ENCODE results near the gene SNTA1. TPM values are rescaled to one million over a fixed set of nuclear protein-coding genes. Genes with fewer than 3 reads are reported as not detected.
A peak's percentile ranks its signal among the peaks of the same experiment; 100 is the strongest.

The SNTA1 gene
- total and polyA plus RNA-seq, 2 of the 13 experiments (the other 11 are each of a cell fraction or from before 2014, with no cell fraction given): 16.4 to 18.3 TPM

DNA sequence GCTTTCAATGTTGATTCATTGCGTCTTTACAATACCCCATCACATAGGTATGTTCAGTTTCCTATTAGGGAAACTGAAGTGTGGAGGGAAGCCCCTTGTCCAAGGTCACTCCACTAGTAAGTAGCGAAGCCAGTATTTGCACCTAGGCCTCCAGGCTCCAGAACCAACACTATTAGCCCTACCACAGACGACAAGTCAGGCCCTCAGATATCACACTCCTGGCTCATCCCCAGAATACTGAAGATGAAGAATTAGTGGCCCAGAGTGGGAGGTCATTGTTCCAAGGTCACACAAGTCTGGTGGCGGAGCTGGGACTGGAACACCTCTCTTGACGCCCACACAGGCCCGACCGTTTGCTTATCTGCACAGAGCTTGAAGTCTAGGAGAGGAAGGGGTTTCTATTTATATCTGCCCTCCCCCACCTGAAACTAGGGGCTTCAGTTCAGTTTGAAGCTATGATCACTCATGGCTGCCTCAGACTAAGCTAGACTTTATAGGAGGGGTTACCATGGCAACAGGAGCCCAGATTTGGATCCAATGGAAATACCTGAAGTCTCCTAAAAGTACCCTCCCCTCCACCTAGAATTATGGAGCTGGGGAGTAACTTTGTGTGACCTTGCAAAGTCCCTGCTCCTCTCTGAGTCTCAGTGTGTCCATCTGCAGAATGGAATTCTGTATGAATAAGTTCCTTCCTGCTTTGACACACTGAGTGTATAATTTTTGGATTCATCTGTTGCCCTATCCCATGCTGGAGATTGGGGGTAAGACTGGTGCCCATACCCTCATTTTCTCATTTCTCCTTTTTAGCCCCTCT is 2.2 kb downstream of the SNTA1 start (continued):
- TF ChIP-seq ZNF354B (CRISPR knock-in tag; IDR thresholded peaks at IDR 0.05): 0 out of 2 replicates have a peak, but pooled peaks have one; percentile 30
- peak; percentile 59 for TF ChIP-seq ZFX (CRISPR knock-in tag; IDR thresholded peaks at IDR 0.05; ENCODE audit: low read depth)
- TF ChIP-seq ZNF468 (CRISPR knock-in tag; IDR thresholded peaks at IDR 0.05): no peak
- peak; percentile 64; the same call in 1 of the 2 replicates for TF ChIP-seq TARDBP (CRISPR knock-in tag; IDR thresholded peaks at IDR 0.05)
- TF ChIP-seq, protein P1, sequence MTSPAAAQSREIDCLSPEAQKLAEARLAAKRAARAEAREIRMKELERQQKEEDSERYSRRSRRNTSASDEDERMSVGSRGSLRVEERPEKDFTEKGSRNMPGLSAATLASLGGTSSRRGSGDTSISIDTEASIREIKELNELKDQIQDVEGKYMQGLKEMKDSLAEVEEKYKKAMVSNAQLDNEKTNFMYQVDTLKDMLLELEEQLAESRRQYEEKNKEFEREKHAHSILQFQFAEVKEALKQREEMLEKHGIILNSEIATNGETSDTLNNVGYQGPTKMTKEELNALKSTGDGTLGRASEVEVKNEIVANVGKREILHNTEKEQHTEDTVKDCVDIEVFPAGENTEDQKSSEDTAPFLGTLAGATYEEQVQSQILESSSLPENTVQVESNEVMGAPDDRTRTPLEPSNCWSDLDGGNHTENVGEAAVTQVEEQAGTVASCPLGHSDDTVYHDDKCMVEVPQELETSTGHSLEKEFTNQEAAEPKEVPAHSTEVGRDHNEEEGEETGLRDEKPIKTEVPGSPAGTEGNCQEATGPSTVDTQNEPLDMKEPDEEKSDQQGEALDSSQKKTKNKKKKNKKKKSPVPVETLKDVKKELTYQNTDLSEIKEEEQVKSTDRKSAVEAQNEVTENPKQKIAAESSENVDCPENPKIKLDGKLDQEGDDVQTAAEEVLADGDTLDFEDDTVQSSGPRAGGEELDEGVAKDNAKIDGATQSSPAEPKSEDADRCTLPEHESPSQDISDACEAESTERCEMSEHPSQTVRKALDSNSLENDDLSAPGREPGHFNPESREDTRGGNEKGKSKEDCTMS (CRISPR knock-in tag; conservative IDR thresholded peaks at IDR 0.05): no peak
- no peak for TF ChIP-seq JUN (CRISPR knock-in tag; IDR thresholded peaks at IDR 0.05)
- TF ChIP-seq MLLT10 (CRISPR knock-in tag; IDR thresholded peaks at IDR 0.05): no peak
- peak; percentile 64; the same call in 1 of the 2 replicates for TF ChIP-seq BORCS8-MEF2B (CRISPR knock-in tag; IDR thresholded peaks at IDR 0.05)
- no peak for TF ChIP-seq TMF1 (CRISPR knock-in tag; IDR thresholded peaks at IDR 0.05; ENCODE audit: low read depth)
- TF ChIP-seq HBP1 (CRISPR knock-in tag; IDR thresholded peaks at IDR 0.05; ENCODE audit: low read depth): no peak
- TF ChIP-seq RFX1 (IDR thresholded peaks at IDR 0.05): peak; percentile 78
- no peak for TF ChIP-seq SNAI1 (CRISPR knock-in tag; IDR thresholded peaks at IDR 0.05; ENCODE audit: borderline replicate concordance)
- 0 out of 2 replicates have a peak, but pooled peaks have one; percentile 32 for TF ChIP-seq KDM1A (CRISPR knock-in tag; IDR thresholded peaks at IDR 0.05)
- TF ChIP-seq ZMYM4 (CRISPR knock-in tag; IDR thresholded peaks at IDR 0.05): no peak
- no peak for TF ChIP-seq ZNF274 (CRISPR knock-in tag; IDR thresholded peaks at IDR 0.05)
- peak; percentile 73 for TF ChIP-seq RFX3 (CRISPR knock-in tag; IDR thresholded peaks at IDR 0.05)
- TF ChIP-seq THYN1 (CRISPR knock-in tag; IDR thresholded peaks at IDR 0.05; ENCODE audit: borderline replicate concordance, low read depth): 0 out of 2 replicates have a peak, but pooled peaks have one; percentile 52
- TF ChIP-seq DPF2 (CRISPR knock-in tag; IDR thresholded peaks at IDR 0.05; ENCODE audit: borderline replicate concordance, low read depth): no peak
- TF ChIP-seq THAP7 (CRISPR knock-in tag; IDR thresholded peaks at IDR 0.05): 0 out of 2 replicates have a peak, but pooled peaks have one; percentile 28
- no peak; the same call in 1 of the 2 replicates for TF ChIP-seq SAP130 (CRISPR knock-in tag; IDR thresholded peaks at IDR 0.05; ENCODE audit: low read depth)
- peak; percentile 12; the same call in 1 of the 2 replicates for TF ChIP-seq ZGPAT (CRISPR knock-in tag; IDR thresholded peaks at IDR 0.05)
- TF ChIP-seq ZSCAN5A (CRISPR knock-in tag; IDR thresholded peaks at IDR 0.05; ENCODE audit: borderline replicate concordance): 0 out of 2 replicates have a peak, but pooled peaks have one; percentile 23
- TF ChIP-seq RAD51 (IDR thresholded peaks at IDR 0.05; ENCODE audit: borderline replicate concordance): no peak
